ENCODE data around the gene PDRG1. TPM values are rescaled to one million over a fixed set of nuclear protein-coding genes. Genes with fewer than 3 reads are reported as not detected.

PDRG1 gene
- total RNA-seq, 4 donors from 2014 or later: 5.1 to 6.6 (median 6.2) TPM

GRCh38 chr20:31972471-31973021, 20.7 kb upstream of the PDRG1 start:
- Histone ChIP-seq H3K9me3 (no peaks in the 10 kb centered on the region), H3K4me3 (no peak overlapping the region), H3K4me1 (peaks cover 0 to 4% (median 0%) of the 10 kb centered on the region in 4 donors), H3K27ac (no peak overlapping the region), H3K27me3 (no peaks in the 10 kb centered on the region), H3K36me3 (no peaks in the 10 kb centered on the region)
- no peak for TF ChIP-seq POLR2A (IDR thresholded peaks at IDR 0.05)
- no peak for TF ChIP-seq CTCF (IDR thresholded peaks at IDR 0.05)
- DNase-seq: no peak

GRCh38 chr20:31969991-31970390, 18.1 kb upstream of the PDRG1 start:
- H3K4me1 ChIP-seq: peaks cover 0 to 4% (median 0%) of the 10 kb centered on the region in 4 donors
- no peak for DNase-seq
- no peak overlapping the region for H3K27ac ChIP-seq
- H3K4me3 ChIP-seq: no peak overlapping the region
- H3K36me3 ChIP-seq: no peaks in the 10 kb centered on the region
- H3K9me3 ChIP-seq: no peaks in the 10 kb centered on the region
- H3K27me3 ChIP-seq: peaks cover 0 to 5% of the 10 kb centered on the region in 2 donors
- TF ChIP-seq CTCF (IDR thresholded peaks at IDR 0.05) (no peak), POLR2A (IDR thresholded peaks at IDR 0.05) (no peak)

GRCh38 chr20:31968291-31969126, 16.7 kb upstream of the PDRG1 start:
- DNase-seq: peak; percentile 36 to 75 (median 72)
- peak overlapping the region in 3 of 4 donors; percentile 19 to 29 (median 19) for H3K4me3 ChIP-seq
- peaks cover 0 to 5% of the 10 kb centered on the region in 2 donors for H3K27me3 ChIP-seq

GRCh38 chr20:31967830-31968249, 16.0 kb upstream of the PDRG1 start, which contains the start of gene XKR7:
TSS of gene XKR7 (plus strand) at chr20:31968151. CDS start at chr20:31968176, 25 bp downstream.
- Histone ChIP-seq H3K4me1 (peaks cover 0 to 4% (median 0%) of the 10 kb centered on the region in 4 donors), H3K9me3 (no peaks in the 10 kb centered on the region), H3K36me3 (no peaks in the 10 kb centered on the region), H3K27me3 (peaks cover 0 to 5% of the 10 kb centered on the region in 2 donors), H3K27ac (no peak within 1 kb of the TSS), H3K4me3 (peak within 1 kb of the TSS in 3 of 4 donors; percentile 19 to 29 (median 19))
- no peak for DNase-seq
- TF ChIP-seq CTCF (IDR thresholded peaks at IDR 0.05) (no peak), POLR2A (IDR thresholded peaks at IDR 0.05) (no peak)

More at GRCh38 chr20:31968291-31969126, 16.7 kb upstream of the PDRG1 start:
- Histone ChIP-seq H3K9me3 (no peaks in the 10 kb centered on the region), H3K27ac (no peak overlapping the region), H3K36me3 (no peaks in the 10 kb centered on the region), H3K4me1 (peaks cover 0 to 4% (median 0%) of the 10 kb centered on the region in 4 donors)
- no peak for TF ChIP-seq POLR2A (IDR thresholded peaks at IDR 0.05)
- no peak for TF ChIP-seq CTCF (IDR thresholded peaks at IDR 0.05)

- Histone ChIP-seq H3K4me1 (peaks cover 0 to 4% (median 0%) of the 10 kb centered on the region in 4 donors), H3K9me3 (no peaks in the 10 kb centered on the region), H3K4me3 (no peak overlapping the region), H3K27me3 (peaks cover 0 to 5% of the 10 kb centered on the region in 2 donors), H3K27ac (no peak overlapping the region), H3K36me3 (no peaks in the 10 kb centered on the region)
- TF ChIP-seq POLR2A (IDR thresholded peaks at IDR 0.05) (no peak), CTCF (IDR thresholded peaks at IDR 0.05) (no peak)
- DNase-seq: no peak
These were observed 15.3 kb upstream of the PDRG1 start for GRCh38 chr20:31966991-31967655.
